Endometrial microvascular endothelial cells (primary cell): ENCODE measurements around the gene MAPK8IP1. TPM values are rescaled to one million over a fixed set of nuclear protein-coding genes. Genes with fewer than 3 reads are reported as not detected.
"Not testable (repeated sequence)": the region's sequence is repeated elsewhere in the genome, so short reads cannot be mapped to it uniquely, and the experiment has no call there.

Experiments
- in situ Hi-C: cut with HindIII; loops from 2 replicates; pipeline ENCODE4 v1.10.0; 2017; ENCODE audit warnings: low sequenced_read_pairs, low pct_unique_long_range_greater_than_20kb; ENCODE audit errors: inconsistent ontology term
- total RNA-seq: library from RNA; depleted of rRNA; stranded (reverse); fragments of >200 nt; gene quantifications from one replicate; pipeline ENCODE4 v1.2.3, GENCODE V29; 2015; ENCODE audit errors: inconsistent ontology term

Gene MAPK8IP1
- total RNA-seq, 1 donor from 2014 or later = 1.9 TPM

DNA sequence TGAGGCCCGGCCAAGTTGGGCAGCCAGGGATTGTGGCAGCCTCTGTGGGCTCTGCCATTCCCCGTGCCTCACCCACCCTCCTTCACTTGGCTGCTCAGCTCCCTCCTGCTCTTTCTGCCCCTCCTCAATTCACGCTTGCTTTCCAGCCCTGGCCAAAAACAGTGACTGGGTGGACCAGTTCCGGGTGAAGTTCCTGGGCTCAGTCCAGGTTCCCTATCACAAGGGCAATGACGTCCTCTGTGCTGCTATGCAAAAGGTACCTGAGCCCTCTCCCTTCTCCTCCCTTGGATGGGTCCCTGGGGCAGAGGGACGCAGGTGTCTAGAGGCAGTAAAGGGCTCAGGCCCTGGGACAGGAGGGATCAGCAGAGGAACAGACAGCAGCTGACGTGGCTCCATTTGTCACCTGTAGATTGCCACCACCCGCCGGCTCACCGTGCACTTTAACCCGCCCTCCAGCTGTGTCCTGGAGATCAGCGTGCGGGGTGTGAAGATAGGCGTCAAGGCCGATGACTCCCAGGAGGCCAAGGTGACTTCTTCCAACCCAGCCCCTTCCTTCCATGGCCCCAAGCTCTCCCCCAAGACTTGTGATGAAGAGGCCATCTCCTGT is 19.0 kb downstream of the MAPK8IP1 start:
- in situ Hi-C loops = no loop called here

- in situ Hi-C loops = no loop called here
Observed at GRCh38 chr11:45905095-45905494, 19.6 kb downstream of the MAPK8IP1 start.

DNA sequence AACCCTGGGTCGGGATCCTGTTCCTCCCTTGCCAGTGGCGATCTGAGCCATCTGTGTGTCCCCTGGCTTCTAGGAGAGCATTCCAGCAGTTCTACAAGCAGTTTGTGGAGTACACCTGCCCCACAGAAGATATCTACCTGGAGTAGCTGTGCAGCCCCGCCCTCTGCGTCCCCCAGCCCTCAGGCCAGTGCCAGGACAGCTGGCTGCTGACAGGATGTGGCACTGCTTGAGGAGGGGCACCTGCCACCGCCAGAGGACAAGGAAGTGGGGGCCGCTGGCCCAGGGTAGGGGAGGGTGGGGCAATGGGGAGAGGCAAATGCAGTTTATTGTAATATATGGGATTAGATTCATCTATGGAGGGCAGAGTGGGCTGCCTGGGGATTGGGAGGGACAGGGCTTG is 20.1 kb downstream of the MAPK8IP1 start:
- in situ Hi-C loops = not testable (repeated sequence)

DNA sequence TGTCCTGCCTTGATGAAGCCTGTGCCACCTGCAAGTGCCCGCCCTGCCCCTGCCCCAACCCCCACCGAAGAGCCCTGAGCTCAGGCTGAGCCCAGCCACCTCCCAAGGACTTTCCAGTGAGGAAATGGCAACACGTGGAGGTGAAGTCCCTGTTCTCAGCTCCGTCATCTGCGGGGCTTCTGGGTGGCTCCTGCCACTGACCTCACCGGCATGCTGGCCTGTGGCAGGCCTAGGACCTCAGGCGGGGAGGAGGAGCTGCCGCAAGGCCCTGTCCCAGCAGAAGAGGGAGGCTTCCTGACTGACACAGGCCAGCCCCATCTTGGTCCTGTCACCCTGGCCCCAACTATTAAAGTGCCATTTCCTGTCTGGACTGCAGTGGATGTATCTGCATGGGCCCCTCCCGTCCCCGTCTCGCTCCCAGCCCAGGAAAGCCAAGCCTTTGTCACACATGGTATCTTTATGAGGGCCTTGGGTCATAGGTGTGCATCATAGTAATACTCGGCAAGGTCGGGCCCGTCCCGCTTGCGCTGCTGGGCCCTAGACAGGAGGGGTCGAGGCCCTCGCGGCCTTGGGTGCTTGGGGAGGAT is 20.7 kb downstream of the MAPK8IP1 start:
- in situ Hi-C loops = no loop called here

GRCh38 chr11:45906965-45907611 is 21.6 kb downstream of the MAPK8IP1 start, which contains the start of gene FREY1:
Gene FREY1 (minus strand): TSS chr11:45907271. CDS start chr11:45907245, 26 bp downstream.
- in situ Hi-C loops = no loop called here

DNA sequence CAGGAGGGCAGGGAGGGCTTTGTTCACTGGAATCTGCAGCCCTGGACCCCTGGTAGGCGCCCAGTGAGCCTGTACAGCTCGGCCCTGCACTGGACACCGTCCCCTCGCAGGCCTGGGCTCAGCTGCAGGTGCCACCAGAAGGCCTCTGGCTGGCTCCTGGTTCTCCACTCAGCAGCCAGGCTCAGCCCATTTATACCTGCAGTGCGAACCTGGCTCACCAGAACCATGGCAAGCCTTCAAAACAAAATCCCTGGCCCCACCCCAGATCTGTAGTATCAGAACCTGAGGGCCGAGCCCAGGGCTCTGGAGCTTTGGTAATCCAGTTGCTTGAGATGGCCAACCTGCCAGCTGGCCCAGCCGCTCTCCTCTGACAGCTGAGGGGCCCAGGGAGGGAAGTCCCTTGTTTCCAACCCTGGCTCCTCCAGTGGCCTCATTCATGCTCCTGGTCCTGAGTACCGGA is 22.5 kb downstream of the MAPK8IP1 start:
- in situ Hi-C loops = no loop called here

GRCh38 chr11:45909594-45910475 is 24.4 kb downstream of the MAPK8IP1 start:
- in situ Hi-C loops = no loop called here

DNA sequence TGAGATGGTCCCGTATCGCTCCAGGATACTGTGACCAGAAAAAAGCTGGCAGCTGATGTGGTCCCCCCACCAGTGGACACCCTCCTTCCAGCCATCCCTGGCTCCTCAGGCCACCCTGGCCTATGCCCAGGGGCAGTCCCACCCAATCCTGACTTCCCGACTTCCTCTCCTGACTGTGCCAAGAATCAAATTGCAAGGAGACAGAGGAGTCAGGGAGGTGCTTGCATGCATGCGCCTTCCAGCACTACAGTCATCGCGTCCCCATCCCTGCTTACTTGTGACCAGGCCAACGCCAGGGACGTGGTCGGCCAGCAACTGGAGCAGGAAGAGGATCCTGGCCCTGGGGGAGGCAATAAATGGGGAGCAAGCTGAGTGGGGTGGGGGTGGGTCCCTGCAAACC is 25.2 kb downstream of the MAPK8IP1 start:
- in situ Hi-C loops = no loop called here

DNA sequence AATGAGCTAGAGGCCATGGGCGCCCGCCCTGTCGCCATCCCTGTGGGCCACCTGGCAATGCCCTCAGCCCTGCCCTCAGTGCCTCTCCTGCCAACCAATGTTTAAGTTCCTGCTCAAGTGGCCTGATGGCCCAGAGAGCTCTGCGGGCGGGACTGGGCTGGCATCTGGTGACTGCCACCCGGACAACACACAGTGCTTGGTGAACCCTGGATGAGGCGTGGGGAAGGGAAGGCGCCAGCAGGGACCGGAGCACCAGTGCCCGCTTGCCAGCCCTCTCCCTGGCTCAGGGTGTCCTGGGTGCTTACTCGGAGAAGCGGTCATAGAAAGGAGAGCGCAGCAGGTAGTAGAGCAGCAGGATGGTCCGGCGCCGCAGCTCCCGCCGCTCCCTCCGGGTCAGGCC is 28.1 kb downstream of the MAPK8IP1 start:
- in situ Hi-C loops = no loop called here

DNA sequence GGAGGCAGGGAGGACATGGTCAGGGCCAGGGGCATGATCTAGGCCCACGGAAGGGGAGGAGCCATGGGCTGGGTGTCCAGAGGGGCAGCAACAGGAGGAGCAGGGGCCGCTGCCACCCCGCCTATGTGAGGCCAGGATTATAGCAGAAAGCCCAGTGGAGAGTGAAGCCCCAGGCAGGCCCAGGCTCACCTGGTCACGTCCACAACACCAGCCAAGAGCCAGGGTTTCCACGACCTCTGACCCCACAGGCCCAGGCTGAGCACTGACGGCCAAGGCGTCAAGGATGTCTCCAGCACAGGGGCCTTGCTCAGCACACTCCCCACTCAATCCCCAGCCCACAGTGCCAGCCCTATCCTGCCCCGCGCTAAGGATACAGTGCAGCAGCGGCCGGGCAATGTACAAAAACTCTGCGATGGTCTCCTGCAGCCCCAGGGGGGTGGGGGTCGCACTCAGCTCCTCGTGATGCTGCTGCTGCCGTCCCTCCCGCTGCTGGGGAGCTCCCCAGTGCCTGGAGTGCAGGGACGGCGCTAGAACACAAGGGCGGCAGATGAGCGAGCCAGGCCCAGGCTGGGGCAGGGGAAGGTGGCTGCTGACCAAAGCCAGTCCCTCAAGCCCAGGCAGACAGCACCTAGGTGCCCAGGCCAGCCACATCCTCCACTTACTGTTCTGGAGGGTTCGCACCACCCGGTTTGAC is 28.6 kb downstream of the MAPK8IP1 start:
- in situ Hi-C loops = no loop called here

- in situ Hi-C loops = no loop called here
Observed at GRCh38 chr11:45915446-45915845, 30.0 kb downstream of the MAPK8IP1 start.

DNA sequence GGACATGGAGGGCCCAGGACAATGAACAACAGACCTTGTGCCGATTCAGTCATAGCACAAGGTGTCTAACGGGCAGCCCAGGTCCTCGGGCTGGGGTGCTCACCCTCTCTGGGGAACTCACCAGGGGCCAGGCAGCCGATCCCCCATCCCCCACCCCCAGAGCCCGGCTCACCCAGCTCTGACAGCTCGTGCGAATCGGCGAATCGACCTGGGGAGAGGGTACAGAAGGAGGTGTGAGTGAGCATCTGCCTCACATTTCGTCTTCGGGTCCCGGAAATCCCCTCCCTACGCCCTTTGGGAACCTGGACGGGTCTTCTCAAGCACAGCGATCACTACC is 31.8 kb downstream of the MAPK8IP1 start:
- in situ Hi-C loops = no loop called here

DNA sequence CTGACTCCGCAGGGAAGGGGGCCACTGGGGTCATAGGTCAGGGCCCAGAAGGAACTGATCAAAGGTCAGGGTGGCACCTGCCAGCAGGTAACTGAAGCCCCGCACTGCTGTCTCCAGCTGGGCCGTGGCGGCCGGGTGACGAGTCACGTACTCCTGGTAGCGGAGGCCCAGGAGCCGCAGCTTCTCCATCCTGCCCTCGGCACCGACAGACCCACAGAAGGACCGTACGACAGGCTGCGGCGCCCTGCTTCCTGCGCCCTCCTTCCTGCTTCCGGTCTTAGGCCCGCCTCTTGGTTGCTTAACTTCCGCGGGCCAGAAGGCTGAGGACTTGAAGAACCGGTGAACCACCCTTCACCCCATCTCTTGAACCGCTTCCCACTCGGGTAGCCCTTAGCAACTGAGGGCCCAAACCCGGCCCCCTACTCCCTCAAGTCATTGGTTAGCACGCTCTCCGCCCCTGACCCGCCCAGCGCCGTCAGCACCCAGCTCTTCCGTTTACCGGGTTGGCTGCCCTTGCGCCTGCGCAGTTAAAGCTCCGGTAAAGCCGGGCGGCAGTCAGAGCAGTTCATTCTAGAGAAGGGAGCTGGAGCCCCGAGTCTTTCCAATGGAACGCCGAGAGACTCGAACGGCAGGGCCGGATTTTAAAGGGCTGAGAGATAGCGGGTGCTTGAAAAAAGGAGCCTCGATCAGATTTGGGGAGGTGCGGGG is 32.3 kb downstream of the MAPK8IP1 start, which contains the start of gene PEX16:
Gene PEX16, minus strand, starts transcription at position 255 of the 708 bp plus-strand sequence. Its CDS starts 66 bp downstream, at position 189.
- in situ Hi-C loops = no loop called here

DNA sequence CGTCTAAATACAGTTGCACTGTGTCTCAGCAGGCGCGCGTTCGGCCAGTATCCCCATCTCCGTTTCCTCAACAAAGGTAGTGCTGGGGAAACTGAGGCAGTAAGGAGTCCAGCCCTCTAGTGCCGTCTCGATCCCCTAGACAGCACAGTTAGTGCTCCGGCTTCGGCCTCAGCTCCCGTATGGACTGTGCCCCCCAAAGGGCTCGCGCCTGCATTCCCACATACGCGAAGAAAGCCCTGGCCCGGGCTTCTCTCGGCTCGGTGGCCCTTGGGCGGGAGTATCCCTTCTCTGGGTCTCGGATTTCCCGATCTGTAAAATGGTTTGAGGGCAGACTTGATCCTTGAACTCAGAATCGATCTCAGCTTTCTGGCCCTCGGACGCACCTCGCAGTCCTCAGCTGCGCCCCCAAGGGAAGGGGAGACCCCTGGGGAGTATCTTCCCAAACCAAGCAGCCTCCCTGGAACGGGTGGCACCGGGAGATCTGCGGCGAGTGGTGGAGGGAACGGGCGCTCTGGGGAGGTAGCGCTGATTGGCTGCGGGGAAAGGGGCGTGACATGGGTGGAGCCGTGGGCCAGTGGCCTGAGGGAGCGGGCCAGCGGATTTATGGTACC is 33.0 kb downstream of the MAPK8IP1 start:
- in situ Hi-C loops = no loop called here

- in situ Hi-C loops = no loop called here
Observed at GRCh38 chr11:45918962-45919675, 33.7 kb downstream of the MAPK8IP1 start.

DNA sequence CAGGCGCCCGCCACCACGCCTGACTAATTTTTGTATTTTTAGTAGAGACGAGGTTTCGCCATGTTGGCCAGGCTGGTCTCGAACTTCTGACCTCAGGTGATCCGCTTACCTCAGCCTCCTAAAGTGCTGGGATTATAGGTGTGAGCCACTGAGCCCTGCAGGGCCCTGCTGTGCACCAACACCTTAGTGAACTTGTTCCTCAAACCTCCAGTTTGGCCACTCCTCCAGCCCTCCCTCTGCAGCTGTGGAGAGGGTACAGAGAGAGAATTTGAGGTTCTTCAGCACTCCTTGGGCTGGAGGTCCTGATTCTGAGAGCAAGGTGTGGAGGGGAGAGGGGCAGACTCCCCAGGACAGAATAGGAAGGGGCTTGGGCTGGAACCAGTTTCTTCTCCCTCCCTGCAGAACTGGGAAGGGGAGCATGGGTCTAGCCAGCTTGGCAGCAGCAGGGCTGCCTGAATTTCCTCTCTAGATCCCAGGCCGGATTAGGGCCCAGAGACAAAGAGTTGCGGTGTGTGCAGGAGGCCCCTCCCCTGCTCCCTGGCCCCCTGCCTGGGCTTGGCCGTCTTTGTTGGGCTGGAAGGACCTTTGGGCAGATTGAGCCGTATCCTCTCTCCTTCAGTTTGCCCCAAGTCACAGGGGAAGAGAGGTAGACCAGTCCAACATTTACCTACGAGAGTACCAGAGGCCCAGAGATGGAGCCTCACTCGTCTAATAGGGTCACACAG is 34.5 kb downstream of the MAPK8IP1 start:
- in situ Hi-C loops = no loop called here
